SK-N-SH treated with all-trans-retinoic acid at 6 μM for 48 hours (cell line): Measurements from ENCODE around the gene PRELID3B.

Experiments used
- ATAC-seq: fragments of 200-7000 bp; cut with Tn5 transposase; 3 replicates; pipeline ENCODE4 v1.9.1; 2020; ENCODE audit warnings: mild to moderate bottlenecking, moderate library complexity
- ARNTL ChIP-seq: fragments of 450-650 bp; formaldehyde crosslinking; IDR thresholded peaks from 2 replicates; pipeline ENCODE4 v1.5.0; 2020; ENCODE audit warnings: low read depth, mild to moderate bottlenecking, moderate library complexity, borderline replicate concordance
- BACH2 ChIP-seq: fragments of 250-450 bp; sonication (Bioruptor Pico); IDR thresholded peaks from 2 replicates; pipeline ENCODE4 v1.9.0; 2021; ENCODE audit warnings: mild to moderate bottlenecking, borderline replicate concordance
- CREB5 ChIP-seq: fragments of 250-450 bp; sonication (Bioruptor Pico); IDR thresholded peaks from 2 replicates; pipeline ENCODE4 v1.5.1; 2020; ENCODE audit warnings: low read depth, mild to moderate bottlenecking, moderate library complexity
- CSRNP3 ChIP-seq: fragments of 250-450 bp; sonication (Bioruptor Pico); IDR thresholded peaks from 2 replicates; pipeline ENCODE4 v1.5.1; 2021; ENCODE audit warnings: mild to moderate bottlenecking, moderate library complexity
- ESRRG ChIP-seq: fragments of 250-450 bp; sonication (Bioruptor Pico); IDR thresholded peaks from 2 replicates; pipeline ENCODE4 v1.6.1; 2021; ENCODE audit warnings: mild to moderate bottlenecking
- GLIS3 ChIP-seq: fragments of 250-450 bp; sonication (Bioruptor Pico); IDR thresholded peaks from 2 replicates; pipeline ENCODE4 v1.5.0; 2020; ENCODE audit warnings: mild to moderate bottlenecking, moderate library complexity
- OSR1 ChIP-seq: fragments of 250-450 bp; sonication (Bioruptor Pico); IDR thresholded peaks from 2 replicates; pipeline ENCODE4 v1.8.0; 2022; ENCODE audit warnings: moderate library complexity, mild to moderate bottlenecking, inconsistent platforms
- PATZ1 ChIP-seq: fragments of 250-450 bp; sonication (Bioruptor Pico); IDR thresholded peaks from 2 replicates; pipeline ENCODE4 v1.8.0; 2020; ENCODE audit warnings: mild to moderate bottlenecking, moderate library complexity, borderline replicate concordance
- POU6F1 ChIP-seq: fragments of 250-450 bp; sonication (Bioruptor Pico); IDR thresholded peaks from 2 replicates; pipeline ENCODE4 v1.8.0; 2021; ENCODE audit warnings: low read depth, mild to moderate bottlenecking, moderate library complexity, borderline replicate concordance
- PPARA ChIP-seq: fragments of 250-450 bp; sonication (Bioruptor Pico); IDR thresholded peaks from 2 replicates; pipeline ENCODE4 v1.5.0; 2020; ENCODE audit warnings: mild to moderate bottlenecking, borderline replicate concordance
- RARB ChIP-seq: fragments of 250-450 bp; sonication (Bioruptor Pico); IDR thresholded peaks from 2 replicates; pipeline ENCODE4 v1.8.0; 2021; ENCODE audit warnings: mild to moderate bottlenecking, moderate library complexity
- SNAI2 ChIP-seq: fragments of 250-450 bp; sonication (Bioruptor Pico); IDR thresholded peaks from 2 replicates; pipeline ENCODE4 v1.5.0; 2020; ENCODE audit warnings: mild to moderate bottlenecking, moderate library complexity
- TCF4 ChIP-seq: fragments of 250-450 bp; sonication (Bioruptor Pico); IDR thresholded peaks from 2 replicates; pipeline ENCODE4 v1.8.0; 2021; ENCODE audit warnings: mild to moderate bottlenecking, moderate library complexity, borderline replicate concordance
- TSHZ2 ChIP-seq: fragments of 250-450 bp; sonication (Bioruptor Pico); IDR thresholded peaks from 2 replicates; pipeline ENCODE4 v1.5.0; 2020; ENCODE audit warnings: mild to moderate bottlenecking, moderate library complexity
- ZC3H10 ChIP-seq: fragments of 250-450 bp; sonication (Bioruptor Pico); IDR thresholded peaks from 2 replicates; pipeline ENCODE4 v1.5.1; 2021; ENCODE audit warnings: mild to moderate bottlenecking, moderate library complexity
- ZFP3 ChIP-seq: fragments of 250-450 bp; sonication (Bioruptor Pico); IDR thresholded peaks from 2 replicates; pipeline ENCODE4 v1.5.0; 2020; ENCODE audit warnings: mild to moderate bottlenecking, moderate library complexity
- ZFP30 ChIP-seq: fragments of 450-650 bp; formaldehyde crosslinking; IDR thresholded peaks from 2 replicates; pipeline ENCODE4 v1.5.0; 2022; ENCODE audit warnings: mild to moderate bottlenecking, moderate library complexity
- ZNF565 ChIP-seq: fragments of 450-650 bp; formaldehyde crosslinking; conservative IDR thresholded peaks from 2 replicates; pipeline ENCODE4 v1.5.0; 2020; ENCODE audit warnings: low read depth, mild to moderate bottlenecking, moderate library complexity
- ZNF70 ChIP-seq: fragments of 450-650 bp; formaldehyde crosslinking; IDR thresholded peaks from 2 replicates; pipeline ENCODE4 v1.5.0; 2020; ENCODE audit warnings: mild to moderate bottlenecking, moderate library complexity
- ZNF8 ChIP-seq: fragments of 450-650 bp; formaldehyde crosslinking; IDR thresholded peaks from 2 replicates; pipeline ENCODE4 v1.5.0; 2020; ENCODE audit warnings: mild to moderate bottlenecking, moderate library complexity

Gene PRELID3B

GRCh38 chr20:58997141-58997770 is 45.3 kb downstream of the PRELID3B start:
- ATAC-seq = peak; percentile 20; the same call in 2 of the 3 replicates
- TF ChIP-seq OSR1 (CRISPR knock-in tag) (no peak), BACH2 (CRISPR knock-in tag) (no peak), ZNF565 (CRISPR knock-in tag) (no peak), GLIS3 (no peak), TCF4 (CRISPR knock-in tag) (no peak), ESRRG (no peak), SNAI2 (CRISPR knock-in tag) (no peak), POU6F1 (no peak), TSHZ2 (CRISPR knock-in tag) (no peak), CSRNP3 (CRISPR knock-in tag) (no peak), ZFP30 (CRISPR knock-in tag) (no peak), ARNTL (CRISPR knock-in tag) (no peak), ZFP3 (no peak), ZC3H10 (CRISPR knock-in tag) (no peak), PPARA (no peak), ZNF70 (CRISPR knock-in tag) (no peak), PATZ1 (CRISPR knock-in tag) (no peak), CREB5 (CRISPR knock-in tag) (no peak), RARB (no peak), ZNF8 (CRISPR knock-in tag) (no peak)

GRCh38 chr20:58996226-58996611 is 46.4 kb downstream of the PRELID3B start:
- no peak for ATAC-seq
- TF ChIP-seq RARB (no peak), BACH2 (CRISPR knock-in tag) (no peak), TSHZ2 (CRISPR knock-in tag) (no peak)
